OCI-LY7 (cell line): Measurements from ENCODE around the gene PRODH. TPM values are rescaled to one million over a fixed set of nuclear protein-coding genes. Genes with fewer than 3 reads are reported as not detected.
"Not testable (repeated sequence)": the region's sequence is repeated elsewhere in the genome, so short reads cannot be mapped to it uniquely, and the experiment has no call there.

Experiments
- BruUV-seq: library from RNA; stranded (reverse); fragments of 400-500 nt; replicated peaks from 2 replicates; lab custom pipeline; 2021; lab: Mats Ljungman, UMichigan
- CTCF ChIA-PET: fragments of 300-600 bp; sonication (Branson Sonifier 250); formaldehyde crosslinking; loops from one replicate; lab custom pipeline; 2022; ENCODE audit warnings: antibody characterized with exemption; ENCODE audit not compliant: unreplicated experiment; lab: Charles Lee
- POLR2A ChIA-PET: fragments of 300-600 bp; sonication (Branson Sonifier 250); formaldehyde crosslinking; loops from one replicate; lab custom pipeline; 2022; ENCODE audit warnings: antibody characterized with exemption; lab: Charles Lee
- DNase-seq: peaks from one replicate; pipeline ENCODE4 v3.0.0-alpha.2; 2015; ENCODE audit warnings: low spot score
- H2AFZ ChIP-seq: fragments of 200-600 bp; sonication (generic), shearing (Covaris generic); 2 replicates; pipeline ENCODE4 v1.6.1; 2014; ENCODE audit warnings: mild to moderate bottlenecking, antibody characterized with exemption, low read length, moderate library complexity
- H3K27ac ChIP-seq: fragments of 200-600 bp; sonication (generic); 2 replicates; pipeline ENCODE4 v1.5.1; 2014; ENCODE audit warnings: mixed run types, low read depth, mild to moderate bottlenecking, moderate library complexity, low read length, inconsistent platforms; ENCODE audit not compliant: poor library complexity, severe bottlenecking
- H3K36me3 ChIP-seq: fragments of 200-600 bp; sonication (generic); 2 replicates; pipeline ENCODE4 v1.6.1; 2014; ENCODE audit warnings: mild to moderate bottlenecking, antibody characterized with exemption, low read length, moderate library complexity, mixed read lengths; ENCODE audit not compliant: insufficient read depth
- H3K4me1 ChIP-seq: fragments of 200-600 bp; sonication (generic); 2 replicates; pipeline ENCODE4 v1.5.1; 2014; ENCODE audit warnings: mild to moderate bottlenecking, low read length; ENCODE audit not compliant: insufficient read depth, poor library complexity, severe bottlenecking
- H3K4me2 ChIP-seq: fragments of 200-600 bp; sonication (generic); 2 replicates; pipeline ENCODE4 v1.6.1; 2014; ENCODE audit warnings: mild to moderate bottlenecking, low read length
- H3K4me3 ChIP-seq: fragments of 200-600 bp; sonication (generic); 2 replicates; pipeline ENCODE4 v1.5.1; 2014; ENCODE audit warnings: mild to moderate bottlenecking, low read depth, low read length; ENCODE audit not compliant: poor library complexity, severe bottlenecking
- H3K79me2 ChIP-seq: fragments of 200-600 bp; sonication (generic); 2 replicates; pipeline ENCODE4 v1.6.1; 2016; ENCODE audit warnings: low read depth, mild to moderate bottlenecking, low read length, moderate library complexity, mixed read lengths; ENCODE audit not compliant: insufficient read depth
- H3K9me2 ChIP-seq: fragments of 200-600 bp; sonication (generic); 2 replicates; pipeline ENCODE4 v1.6.1; 2016; ENCODE audit warnings: mild to moderate bottlenecking, low read length, mixed read lengths; ENCODE audit not compliant: insufficient read depth
- H3K9me3 ChIP-seq: fragments of 200-600 bp; sonication (generic); 2 replicates; pipeline ENCODE4 v1.6.1; 2014; ENCODE audit warnings: mild to moderate bottlenecking, mixed run types, low read length, mixed read lengths
- H4K20me1 ChIP-seq: fragments of 200-600 bp; sonication (generic); 2 replicates; pipeline ENCODE4 v1.6.1; 2014; ENCODE audit warnings: mild to moderate bottlenecking, antibody characterized with exemption, low read length, moderate library complexity, mixed read lengths; ENCODE audit not compliant: insufficient read depth
- EZH2phosphoT487 ChIP-seq: fragments of 200-600 bp; sonication (generic); IDR thresholded peaks from 2 replicates; pipeline ENCODE4 v1.6.1; 2018; ENCODE audit warnings: low read depth, borderline replicate concordance, mild to moderate bottlenecking, mixed run types, antibody characterized with exemption, low read length, moderate library complexity, mixed read lengths
- intact Hi-C: fragments of 100-400 bp; cut with micrococcal nuclease; formaldehyde crosslinking; loops from one replicate; pipeline ENCODE4 v1.10.0; 2022; ENCODE audit not compliant: unreplicated experiment
- total RNA-seq, 2 experiments: library from RNA; depleted of rRNA in 1 of 2; stranded (reverse); fragments of >200 nt in 1 of 2; shearing (Covaris generic) in 1 of 2; gene quantifications; 2 replicates each; pipeline ENCODE4 v1.2.3, GENCODE V29; 2014 to 2022
- TF ChIP-seq, protein P1 (sequence below): fragments of 200-600 bp; sonication (generic); conservative IDR thresholded peaks from 2 replicates; pipeline ENCODE4 v1.5.1; 2014; ENCODE audit warnings: mild to moderate bottlenecking, antibody characterized with exemption, low read length, moderate library complexity, mixed read lengths

The PRODH gene
- total RNA-seq, 2 experiments from 2014 or later = not detected

DNA sequence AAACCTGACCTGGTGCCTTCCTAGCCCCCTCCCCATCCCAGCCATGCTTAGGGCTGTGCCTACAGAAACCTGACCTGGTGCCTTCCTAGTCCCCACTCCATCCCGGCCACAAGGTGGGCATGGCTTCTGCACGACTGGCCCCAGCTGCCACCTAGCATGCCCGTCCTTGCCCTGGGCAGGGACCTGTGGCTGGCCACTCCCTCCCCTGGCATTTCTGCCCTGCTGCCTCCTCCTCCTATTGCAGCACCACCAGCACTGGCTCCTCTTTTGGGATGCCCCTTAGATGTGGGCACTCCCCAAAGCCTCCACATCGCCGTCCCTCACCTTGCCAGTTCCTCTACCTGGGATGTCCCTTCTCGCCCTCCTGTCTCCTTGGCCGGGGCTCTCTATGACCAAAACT lies 1.4 kb downstream of the PRODH start:
- DNase-seq, H3K4me1 ChIP-seq, intact Hi-C loops, POLR2A ChIA-PET, H2AFZ ChIP-seq, H3K27ac ChIP-seq, H3K4me2 ChIP-seq, H3K79me2 ChIP-seq, H3K9me2 ChIP-seq, BruUV-seq, H3K4me3 ChIP-seq, H4K20me1 ChIP-seq, H3K9me3 ChIP-seq, CTCF ChIA-PET, H3K36me3 ChIP-seq: not testable (repeated sequence)

- no peaks in the 10 kb centered on the region for H3K4me1 ChIP-seq
- no peak overlapping the region for H3K4me2 ChIP-seq
- no TSS peak for BruUV-seq
- H3K79me2 ChIP-seq = no peaks in the 10 kb centered on the region
- intact Hi-C loops = no loop called here
- DNase-seq = no peak
- H3K4me3 ChIP-seq = no peak overlapping the region
- TF ChIP-seq EZH2phosphoT487 = no peak
- TF ChIP-seq, protein P1, sequence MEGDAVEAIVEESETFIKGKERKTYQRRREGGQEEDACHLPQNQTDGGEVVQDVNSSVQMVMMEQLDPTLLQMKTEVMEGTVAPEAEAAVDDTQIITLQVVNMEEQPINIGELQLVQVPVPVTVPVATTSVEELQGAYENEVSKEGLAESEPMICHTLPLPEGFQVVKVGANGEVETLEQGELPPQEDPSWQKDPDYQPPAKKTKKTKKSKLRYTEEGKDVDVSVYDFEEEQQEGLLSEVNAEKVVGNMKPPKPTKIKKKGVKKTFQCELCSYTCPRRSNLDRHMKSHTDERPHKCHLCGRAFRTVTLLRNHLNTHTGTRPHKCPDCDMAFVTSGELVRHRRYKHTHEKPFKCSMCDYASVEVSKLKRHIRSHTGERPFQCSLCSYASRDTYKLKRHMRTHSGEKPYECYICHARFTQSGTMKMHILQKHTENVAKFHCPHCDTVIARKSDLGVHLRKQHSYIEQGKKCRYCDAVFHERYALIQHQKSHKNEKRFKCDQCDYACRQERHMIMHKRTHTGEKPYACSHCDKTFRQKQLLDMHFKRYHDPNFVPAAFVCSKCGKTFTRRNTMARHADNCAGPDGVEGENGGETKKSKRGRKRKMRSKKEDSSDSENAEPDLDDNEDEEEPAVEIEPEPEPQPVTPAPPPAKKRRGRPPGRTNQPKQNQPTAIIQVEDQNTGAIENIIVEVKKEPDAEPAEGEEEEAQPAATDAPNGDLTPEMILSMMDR = no peak
- H3K27ac ChIP-seq = no peak overlapping the region
- CTCF ChIA-PET = no interaction called here
- no peak overlapping the region for H2AFZ ChIP-seq
- POLR2A ChIA-PET = no interaction called here
- H3K36me3 ChIP-seq = no peaks in the 10 kb centered on the region
- no peaks in the 10 kb centered on the region for H3K9me3 ChIP-seq
- no peaks in the 10 kb centered on the region for H4K20me1 ChIP-seq
- no peaks in the 10 kb centered on the region for H3K9me2 ChIP-seq
Observed at GRCh38 chr22:18933914-18934313, 2.2 kb downstream of the PRODH start.

DNA sequence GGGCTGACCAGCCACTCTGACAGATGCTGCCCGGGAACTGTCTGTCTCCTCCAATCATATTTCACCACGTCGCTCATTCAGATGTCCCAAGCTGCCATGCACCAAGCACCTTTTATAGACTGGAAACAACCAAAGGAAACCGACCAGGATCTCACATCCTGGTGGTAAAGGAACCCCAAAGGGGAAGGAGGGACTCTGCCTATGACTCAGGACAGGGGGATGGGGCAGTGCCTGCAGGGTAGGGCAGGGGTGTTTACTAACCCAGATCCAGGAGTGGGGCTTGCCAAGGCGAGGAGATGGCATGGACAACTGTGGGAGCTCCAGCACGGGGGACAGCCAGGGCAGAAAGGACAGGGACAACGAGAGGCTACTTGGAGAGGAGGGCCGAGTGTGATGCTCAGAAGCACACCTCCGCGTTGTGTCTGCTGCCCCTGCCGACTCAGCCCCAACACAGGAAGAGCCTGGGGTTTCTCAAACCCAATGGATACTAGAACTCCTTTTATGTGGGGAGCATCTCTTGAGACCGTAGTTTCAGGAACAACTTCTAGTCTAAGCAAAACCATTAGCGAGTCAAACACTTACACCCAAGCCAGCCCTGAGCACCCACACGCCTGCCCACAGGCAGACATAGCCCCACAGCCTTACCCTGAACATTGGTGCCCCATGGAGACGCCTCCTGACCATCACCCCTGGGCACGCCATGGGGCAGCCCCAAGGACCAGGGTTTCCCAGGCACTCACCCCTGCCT lies 4.0 kb downstream of the PRODH start:
- intact Hi-C loops = no loop called here
- no peak overlapping the region for H3K4me2 ChIP-seq
- no TSS peak for BruUV-seq
- H3K36me3 ChIP-seq = no peaks in the 10 kb centered on the region
- H3K79me2 ChIP-seq = no peaks in the 10 kb centered on the region
- H3K27ac ChIP-seq = no peak overlapping the region
- H2AFZ ChIP-seq = no peak overlapping the region
- ChIA-PET POLR2A (no interaction called here), CTCF (no interaction called here)
- no peak overlapping the region for H3K4me3 ChIP-seq
- no peaks in the 10 kb centered on the region for H3K9me2 ChIP-seq
- no peak for DNase-seq
- TF ChIP-seq, protein P1 = no peak
- TF ChIP-seq EZH2phosphoT487 = no peak
- no peaks in the 10 kb centered on the region for H4K20me1 ChIP-seq
- no peaks in the 10 kb centered on the region for H3K4me1 ChIP-seq
- no peaks in the 10 kb centered on the region for H3K9me3 ChIP-seq
